Spleen (tissue), 11 donors: ENCODE measurements around the gene CLEC3B. TPM values are rescaled to one million over a fixed set of nuclear protein-coding genes. Genes with fewer than 3 reads are reported as not detected.

Experiments
- DNase-seq: peaks from one replicate; pipeline ENCODE4 v3.0.0-alpha.2; 2020
- H3K27ac ChIP-seq, 8 donors: fragments of 200-600 bp; sonication (generic) in 7 of 8; 1 replicate in 4 of 8; 2 replicates in 4 of 8; pipeline versions ENCODE4 v1.5.0 to v1.8.0; 2016 to 2021; ENCODE audit warnings: inconsistent platforms in 4 of 8, mild to moderate bottlenecking in 4 of 8, moderate library complexity in 1 of 8
- H3K27me3 ChIP-seq, 7 donors: fragments of 200-600 bp; sonication (generic) in 6 of 7; replicated peaks in 1 of 7; 1 replicate in 4 of 7; 2 replicates in 3 of 7; pipeline versions ENCODE4 v1.5.0 to v1.8.0; 2016 to 2021; ENCODE audit warnings: inconsistent platforms in 3 of 7, mild to moderate bottlenecking in 1 of 7
- H3K36me3 ChIP-seq, 6 donors: fragments of 200-600 bp; sonication (generic) in 5 of 6; 1 replicate in 4 of 6; 2 replicates in 2 of 6; pipeline versions ENCODE4 v1.5.0 to v1.8.0; 2016 to 2021; ENCODE audit warnings: inconsistent platforms in 2 of 6
- H3K4me1 ChIP-seq, 6 donors: fragments of 200-600 bp; sonication (generic) in 5 of 6; 1 replicate in 3 of 6; 2 replicates in 3 of 6; pipeline versions ENCODE4 v1.5.0 to v1.8.0; 2016 to 2021; ENCODE audit warnings: inconsistent platforms in 3 of 6
- H3K4me3 ChIP-seq, 8 donors: fragments of 200-600 bp; sonication (generic) in 7 of 8; 1 replicate in 4 of 8; 2 replicates in 4 of 8; pipeline versions ENCODE4 v1.5.0 to v1.8.0; 2016 to 2021; ENCODE audit warnings: inconsistent platforms in 4 of 8, mild to moderate bottlenecking in 4 of 8, moderate library complexity in 2 of 8
- H3K9me3 ChIP-seq, 8 donors: fragments of 200-600 bp; sonication (generic) in 7 of 8; 1 replicate in 4 of 8; 2 replicates in 4 of 8; pipeline versions ENCODE4 v1.5.0 to v1.8.0; 2016 to 2021; ENCODE audit warnings: inconsistent platforms in 4 of 8
- CTCF ChIP-seq, 11 experiments: fragments of 200-600 bp in 7 of 11; fragments of 450-650 bp in 4 of 11; sonication (generic) in 4 of 11; IDR thresholded peaks in 8 of 11; conservative IDR thresholded peaks in 3 of 11; 1 replicate in 7 of 11; 2 replicates in 4 of 11; pipeline versions ENCODE4 v1.4.0 to v1.8.0; 2016 to 2021; ENCODE audit warnings: antibody characterized with exemption in 11 of 11, inconsistent platforms in 4 of 11, mild to moderate bottlenecking in 1 of 11
- POLR2A ChIP-seq, 3 donors: fragments of 450-650 bp; IDR thresholded peaks; one replicate each; pipeline ENCODE4 v1.5.1; 2017; ENCODE audit warnings: antibody characterized with exemption in 3 of 3, mild to moderate bottlenecking in 1 of 3
- POLR2AphosphoS5 ChIP-seq, 3 donors: sonication (generic); formaldehyde crosslinking; IDR thresholded peaks; one replicate each; pipeline ENCODE4 v1.5.1; 2017; ENCODE audit warnings: antibody characterized with exemption in 3 of 3
- WGBS, 5 donors: extraction: QIAGEN DNeasy Blood & Tissue Kit in 3 of 5; methylation state at CpG; one replicate each; pipeline versions ENCODE4 v1.1.5 to v1.1.7; 2013 to 2018; 5-methylcytosine and 5-hydroxymethylcytosine counted together
- intact Hi-C: fragments of 100-400 bp; cut with DNase I; formaldehyde crosslinking; loops from one replicate; pipeline ENCODE4 v1.15.0; 2023; ENCODE audit warnings: low total_unique reads
- polyA plus RNA-seq, 3 donors: library from polyadenylated mRNA; stranded (reverse); fragments of 200-250 nt; gene quantifications; one replicate each; pipeline ENCODE4 v1.2.1, GENCODE V29; 2013
- total RNA-seq, 7 donors: library from RNA; depleted of rRNA in 3 of 7; stranded (reverse); fragments of >200 nt in 3 of 7; fragmentation: NEBNext Ultra II Directional in 4 of 7; extraction: Animal tissue kit (Norgen Biotek cat#: 25700) in 4 of 7; gene quantifications; one replicate each; pipeline versions ENCODE4 v1.1.0 to v1.2.1, GENCODE V29; 2016 to 2021
- donor health status: healthy with polysubstance abuse.
- donor health status: DM: no; HTN: no; CAD: no; lungs with moderate emphysema.
- donor health status: DM: no; HTN: no; CAD: no.
- donor health status: Bipolar disorder and iron deficiency.
- donor health status: healthy.
- donor health status: DM: no; HTN: no; CAD: no.
- donor health status: DM: yes; HTN: yes; CAD: no.

The CLEC3B gene
- total and polyA plus RNA-seq, 10 donors = 68.6 to 409 (median 280) TPM

GRCh38 chr3:45066109-45066801 is 40.2 kb downstream of the CLEC3B start:
- DNase-seq = no peak
- Histone ChIP-seq H3K4me3 (no peak overlapping the region), H3K9me3 (peaks cover 0 to 3% (median 0%) of the 10 kb centered on the region in 8 donors), H3K27ac (peak overlapping the region in 2 of 8 donors; percentile 78 to 80), H3K4me1 (peaks cover 0 to 25% (median 7%) of the 10 kb centered on the region in 6 donors), H3K36me3 (no peaks in the 10 kb centered on the region), H3K27me3 (no peaks in the 10 kb centered on the region)
- intact Hi-C loops = no loop called here
- no peak for TF ChIP-seq POLR2A (IDR thresholded peaks at IDR 0.05)
- no peak for TF ChIP-seq CTCF (IDR thresholded peaks at IDR 0.05 in 8 of 11, conservative IDR thresholded peaks at IDR 0.05 in 3 of 11)
- TF ChIP-seq POLR2AphosphoS5 (IDR thresholded peaks at IDR 0.05) = no peak
- WGBS, 5 donors = 80 to 94% (median 89%) methylated on average over 3 of the region's 3 CpGs

- no peak for DNase-seq
- Histone ChIP-seq H3K4me1 (peaks cover 0 to 24% (median 7%) of the 10 kb centered on the region in 6 donors), H3K27me3 (no peaks in the 10 kb centered on the region), H3K9me3 (peaks cover 0 to 3% (median 0%) of the 10 kb centered on the region in 8 donors), H3K36me3 (no peaks in the 10 kb centered on the region), H3K27ac (no peak overlapping the region), H3K4me3 (no peak overlapping the region)
- 74 to 91% (median 81%) methylated on average over 3 of the region's 4 CpGs for WGBS, 5 donors
- TF ChIP-seq POLR2A (IDR thresholded peaks at IDR 0.05) (no peak), POLR2AphosphoS5 (IDR thresholded peaks at IDR 0.05) (no peak), CTCF (IDR thresholded peaks at IDR 0.05 in 8 of 11, conservative IDR thresholded peaks at IDR 0.05 in 3 of 11) (no peak)
- intact Hi-C loops = no loop called here
Observed at GRCh38 chr3:45067486-45067885, 41.4 kb downstream of the CLEC3B start.

- TF ChIP-seq CTCF (IDR thresholded peaks at IDR 0.05 in 8 of 11, conservative IDR thresholded peaks at IDR 0.05 in 3 of 11) (no peak), POLR2AphosphoS5 (IDR thresholded peaks at IDR 0.05) (no peak), POLR2A (IDR thresholded peaks at IDR 0.05) (no peak)
- Histone ChIP-seq H3K4me1 (peaks cover 0 to 20% (median 7%) of the 10 kb centered on the region in 6 donors), H3K27ac (no peak overlapping the region), H3K9me3 (peaks cover 0 to 3% (median 0%) of the 10 kb centered on the region in 8 donors), H3K36me3 (no peaks in the 10 kb centered on the region), H3K4me3 (no peak overlapping the region), H3K27me3 (no peaks in the 10 kb centered on the region)
- no peak for DNase-seq
- WGBS, 5 donors = 80 to 96% (median 82%) methylated on average over 3 of the region's 3 CpGs
- intact Hi-C loops = no loop called here
Observed at GRCh38 chr3:45067941-45068340, 41.8 kb downstream of the CLEC3B start.

GRCh38 chr3:45071075-45071474 is 45.0 kb downstream of the CLEC3B start:
- H3K9me3 ChIP-seq = peaks cover 0 to 3% (median 0%) of the 10 kb centered on the region in 8 donors
- no peaks in the 10 kb centered on the region for H3K36me3 ChIP-seq
- intact Hi-C loops = no loop called here
- no peak overlapping the region for H3K27ac ChIP-seq
- no peak overlapping the region for H3K4me3 ChIP-seq
- no peak for TF ChIP-seq POLR2AphosphoS5 (IDR thresholded peaks at IDR 0.05)
- TF ChIP-seq CTCF (IDR thresholded peaks at IDR 0.05 in 8 of 11, conservative IDR thresholded peaks at IDR 0.05 in 3 of 11) = no peak
- no peak for TF ChIP-seq POLR2A (IDR thresholded peaks at IDR 0.05)
- H3K4me1 ChIP-seq = no peaks in the 10 kb centered on the region
- no peaks in the 10 kb centered on the region for H3K27me3 ChIP-seq
- DNase-seq = no peak
